Endometrial microvascular endothelial cells (primary cell): Measurements from ENCODE around the gene BRAP. TPM values are rescaled to one million over a fixed set of nuclear protein-coding genes. Genes with fewer than 3 reads are reported as not detected.
"Not testable (repeated sequence)": the region's sequence is repeated elsewhere in the genome, so short reads cannot be mapped to it uniquely, and the experiment has no call there.

Source experiments
- in situ Hi-C: cut with HindIII; loops from 2 replicates; pipeline ENCODE4 v1.10.0; 2017; ENCODE audit warnings: low sequenced_read_pairs, low pct_unique_long_range_greater_than_20kb; ENCODE audit errors: inconsistent ontology term
- total RNA-seq: library from RNA; depleted of rRNA; stranded (reverse); fragments of >200 nt; gene quantifications from one replicate; pipeline ENCODE4 v1.2.3, GENCODE V29; 2015; ENCODE audit errors: inconsistent ontology term

The BRAP gene
- total RNA-seq, 1 donor from 2014 or later: 15.5 TPM

DNA sequence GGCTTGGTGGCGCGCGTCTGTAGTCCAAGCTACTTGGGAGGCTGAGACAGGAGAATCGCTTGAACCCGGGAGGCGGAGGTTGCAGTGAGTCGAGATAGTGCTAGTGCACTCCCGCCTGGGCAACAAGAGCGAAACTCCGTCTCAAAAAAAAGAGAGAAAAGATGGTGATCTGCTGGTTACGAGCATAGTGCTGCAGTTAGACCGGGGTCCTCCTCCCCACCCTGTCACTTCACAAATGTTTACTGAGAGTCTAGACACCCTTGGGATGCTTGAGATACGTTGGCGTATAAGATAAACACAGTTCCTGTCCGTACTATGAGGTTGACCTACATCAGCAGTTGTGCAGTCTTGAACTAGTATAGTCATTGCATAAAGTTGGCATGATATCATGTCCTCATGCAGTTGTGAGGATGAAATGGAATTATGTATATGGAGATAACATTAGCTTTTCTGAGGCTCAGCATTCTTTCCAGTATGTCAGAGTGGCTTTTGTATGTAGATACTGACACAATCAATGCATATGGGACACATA lies 884 bp upstream of the BRAP start:
- in situ Hi-C loops: loop anchor here (25.0 kb wide), 2 partner anchors 99 to 126 kb away; partner anchors contain the start of gene ATXN2

- in situ Hi-C loops: loop anchor here (25.0 kb wide), 2 partner anchors 98 to 127 kb away; partner anchors contain the start of gene ATXN2
Observed at GRCh38 chr12:111685322-111685810, 390 bp downstream of the BRAP start.

GRCh38 chr12:111684485-111685198 lies 1.1 kb downstream of the BRAP start:
- in situ Hi-C loops: loop anchor here (25.0 kb wide), 2 partner anchors 97 to 128 kb away; partner anchors contain the start of gene ATXN2

DNA sequence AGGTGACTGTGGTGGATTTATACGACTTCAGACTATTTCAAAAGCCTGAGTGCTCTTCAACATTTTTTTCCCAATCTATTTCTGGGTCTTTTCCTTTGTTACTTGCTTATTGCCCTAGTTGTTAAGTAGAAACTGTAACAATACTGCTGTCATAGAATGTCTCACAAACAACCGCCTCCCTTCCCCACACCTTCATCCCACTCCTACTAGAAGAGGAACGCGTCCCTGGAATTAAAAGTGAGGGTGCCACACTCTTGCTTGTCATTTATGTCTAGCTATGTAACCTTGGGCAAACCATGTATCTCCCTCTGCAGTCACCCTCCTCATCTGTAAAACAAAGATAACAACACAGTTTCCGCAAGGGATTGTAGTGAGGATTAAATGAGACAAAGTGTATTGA lies 8.6 kb downstream of the BRAP start:
- in situ Hi-C loops: loop anchor here (25.0 kb wide), 2 partner anchors 90 to 135 kb away; partner anchors contain the start of gene ATXN2

DNA sequence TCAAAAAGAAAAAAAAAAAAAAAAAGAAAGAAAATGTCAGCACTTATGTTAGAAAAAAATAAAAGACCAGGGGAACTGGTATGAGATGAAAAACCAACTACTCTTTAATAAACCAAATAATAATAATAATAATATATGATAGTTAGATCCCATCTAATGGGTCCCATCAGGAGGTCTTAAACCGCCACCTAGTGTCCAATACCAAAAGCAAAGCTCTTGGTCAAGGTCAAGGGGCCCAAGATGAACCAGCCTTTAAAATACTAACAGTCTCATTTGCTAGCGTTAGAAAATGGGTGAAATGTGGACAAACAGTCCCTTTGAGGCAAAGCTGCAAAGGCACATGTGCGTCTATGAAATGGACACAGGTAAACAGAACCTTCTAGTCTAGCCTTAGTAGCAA lies 12.3 kb downstream of the BRAP start:
- in situ Hi-C loops: no loop called here

- in situ Hi-C loops: no loop called here
Observed at GRCh38 chr12:111672822-111673381, 12.9 kb downstream of the BRAP start.

DNA sequence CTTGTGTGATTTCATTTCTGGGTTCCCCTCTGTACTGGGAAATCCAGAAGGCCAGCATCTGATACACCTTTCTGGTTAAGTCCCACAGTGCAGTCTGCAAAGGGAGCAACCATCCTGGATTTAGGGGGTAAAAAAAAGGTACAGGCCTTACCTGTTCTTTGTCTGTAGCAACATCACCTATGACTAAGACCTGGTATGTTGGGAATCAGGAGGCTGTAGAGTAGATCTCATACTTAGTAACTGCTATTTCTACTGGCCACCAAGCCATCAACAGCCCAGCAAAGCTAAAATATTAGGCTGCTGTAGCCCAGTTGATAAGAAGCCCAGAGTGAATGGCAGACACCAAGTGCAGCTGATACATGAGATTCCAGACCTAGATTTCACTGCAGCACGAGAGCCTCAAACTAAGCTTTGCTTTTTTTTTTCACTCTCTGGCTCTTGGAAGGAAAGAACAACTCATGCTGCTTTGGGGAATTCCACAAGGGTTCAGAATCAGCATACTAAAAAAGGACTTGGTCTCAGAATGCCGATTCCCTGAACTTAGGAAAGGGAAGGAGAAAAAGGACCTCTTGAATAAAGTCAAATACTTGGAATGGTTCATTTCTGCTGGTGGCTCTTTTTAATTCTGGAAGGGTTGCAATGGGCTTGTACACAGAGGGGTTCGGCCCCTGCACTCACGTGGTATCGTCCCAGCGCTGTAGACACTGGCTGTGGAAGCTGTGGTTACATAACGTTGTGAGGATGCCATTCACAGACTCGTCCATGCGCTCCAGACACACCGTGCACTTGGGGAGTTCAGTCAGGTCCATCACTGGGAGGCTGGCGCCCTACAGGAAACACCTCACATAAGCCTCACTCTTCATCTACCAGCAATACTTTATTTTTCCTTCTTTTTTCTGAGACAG lies 20.5 kb downstream of the BRAP start:
- in situ Hi-C loops: no loop called here

- in situ Hi-C loops: no loop called here
Observed at GRCh38 chr12:111664499-111664898, 21.3 kb downstream of the BRAP start.

GRCh38 chr12:111656016-111656415 lies 29.7 kb downstream of the BRAP start:
- in situ Hi-C loops: no loop called here

DNA sequence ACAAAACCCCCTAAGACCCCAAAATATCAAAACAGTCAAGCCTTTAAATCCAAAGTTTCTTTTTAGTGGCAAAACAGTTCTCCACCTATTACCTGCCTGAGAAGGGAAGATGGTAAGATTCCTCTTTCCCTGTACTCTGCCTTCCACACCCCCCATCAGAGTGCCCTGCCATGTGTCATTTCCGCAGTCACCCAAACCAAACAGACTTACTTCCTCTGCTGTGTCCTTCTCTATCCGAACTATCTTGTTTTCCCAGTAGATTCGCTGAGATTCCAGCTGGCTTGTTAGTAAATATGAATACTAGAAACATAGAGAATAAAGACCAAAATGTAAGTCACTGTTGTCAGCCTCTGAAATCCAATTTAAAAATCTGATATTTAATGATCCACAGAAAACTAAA lies 30.4 kb downstream of the BRAP start:
- in situ Hi-C loops: no loop called here

DNA sequence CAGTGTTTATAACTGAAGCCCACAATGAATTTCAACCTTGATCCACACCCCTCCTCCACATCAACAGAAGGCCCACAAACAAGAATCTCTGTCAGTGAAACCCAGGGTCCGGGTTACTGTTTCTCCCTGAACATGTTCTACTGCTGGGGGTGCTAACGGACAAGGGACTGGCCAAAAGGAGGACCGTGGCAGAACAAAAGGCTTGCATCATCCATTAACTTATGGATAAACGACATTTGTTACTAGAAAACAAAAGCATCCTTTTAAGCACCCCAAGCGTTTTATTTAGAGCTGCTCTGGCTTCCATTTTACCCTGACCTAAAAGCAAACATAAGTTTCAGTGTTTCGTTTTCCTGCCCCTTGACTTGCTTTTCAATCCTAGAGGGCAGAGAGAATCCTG lies 32.2 kb downstream of the BRAP start:
- in situ Hi-C loops: no loop called here

DNA sequence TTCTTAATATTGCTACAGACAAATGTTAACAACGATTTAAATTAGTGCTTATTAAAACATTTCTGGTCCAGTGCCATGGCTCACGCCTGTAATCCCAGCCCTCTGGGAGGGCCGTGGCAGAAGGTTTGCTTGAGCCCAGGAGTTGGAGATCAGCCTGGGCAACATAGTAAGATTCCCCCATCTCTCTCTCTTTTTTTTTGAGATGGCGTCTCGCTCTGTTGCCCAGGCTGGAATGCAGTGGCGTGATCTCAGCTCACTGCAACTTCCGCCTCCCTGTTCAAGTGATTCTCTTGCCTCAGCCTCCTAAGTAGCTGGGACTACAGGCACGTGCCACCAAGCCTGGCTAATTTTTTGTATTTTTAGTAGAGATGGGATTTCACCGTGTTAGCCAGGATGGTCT lies 33.2 kb downstream of the BRAP start:
- in situ Hi-C loops: not testable (repeated sequence)

- in situ Hi-C loops: no loop called here
Observed at GRCh38 chr12:111650912-111651311, 34.8 kb downstream of the BRAP start.

DNA sequence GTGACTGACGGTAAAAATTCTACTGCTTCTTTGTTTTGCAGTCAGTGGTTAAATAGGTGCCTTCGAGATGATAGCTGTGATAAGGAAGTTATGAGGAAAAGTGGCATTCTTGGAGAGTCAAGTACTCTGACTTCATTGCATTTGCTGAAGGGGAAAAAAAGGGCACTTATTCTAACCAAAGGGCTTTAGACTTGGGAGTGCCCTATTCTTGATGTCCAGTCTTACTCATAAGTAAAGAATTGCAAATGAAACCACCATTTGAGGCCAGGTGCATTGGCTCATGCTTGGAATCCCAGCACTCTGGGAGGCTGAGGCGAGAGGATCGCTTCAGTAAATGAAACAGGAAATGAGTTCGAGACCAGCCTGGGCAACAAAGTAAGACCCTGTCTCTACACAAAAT lies 40.3 kb downstream of the BRAP start:
- in situ Hi-C loops: no loop called here

GRCh38 chr12:111643427-111643826 lies 42.3 kb downstream of the BRAP start:
- in situ Hi-C loops: no loop called here

DNA sequence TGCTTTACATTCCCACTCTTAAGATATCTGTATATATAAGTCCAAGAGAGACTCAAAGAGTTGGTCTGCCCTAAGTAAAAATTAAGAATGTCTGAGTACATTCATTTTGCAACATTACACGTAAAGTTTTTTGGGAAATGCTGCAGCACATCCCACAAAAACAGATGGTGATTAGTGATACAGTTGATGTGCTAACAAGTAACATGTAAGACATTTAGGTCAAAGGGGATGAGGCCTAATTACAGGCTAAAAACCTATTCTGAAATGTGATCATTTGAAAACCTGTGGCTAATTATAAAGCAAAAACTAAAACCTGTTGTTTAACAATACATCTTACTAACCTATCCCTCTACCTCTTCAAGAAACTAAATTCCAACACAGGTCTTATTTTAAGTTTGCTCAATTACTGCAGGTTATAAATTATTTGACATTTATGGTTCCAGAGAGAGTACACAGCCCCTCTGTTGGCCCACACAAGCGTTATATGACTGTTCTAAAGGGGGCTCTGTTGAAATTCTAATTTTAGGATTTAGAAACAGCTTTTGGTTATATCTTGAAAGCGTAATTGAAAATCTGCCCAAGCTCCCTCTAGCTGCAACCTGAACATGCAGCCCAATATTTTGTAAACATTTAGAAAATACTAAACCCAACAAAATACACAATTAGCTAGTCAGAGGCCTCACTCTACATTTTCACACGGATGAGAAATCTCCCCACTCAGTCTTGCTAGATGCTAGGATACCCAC lies 42.9 kb downstream of the BRAP start:
- in situ Hi-C loops: no loop called here

- in situ Hi-C loops: no loop called here
Observed at GRCh38 chr12:111640506-111640905, 45.2 kb downstream of the BRAP start.

DNA sequence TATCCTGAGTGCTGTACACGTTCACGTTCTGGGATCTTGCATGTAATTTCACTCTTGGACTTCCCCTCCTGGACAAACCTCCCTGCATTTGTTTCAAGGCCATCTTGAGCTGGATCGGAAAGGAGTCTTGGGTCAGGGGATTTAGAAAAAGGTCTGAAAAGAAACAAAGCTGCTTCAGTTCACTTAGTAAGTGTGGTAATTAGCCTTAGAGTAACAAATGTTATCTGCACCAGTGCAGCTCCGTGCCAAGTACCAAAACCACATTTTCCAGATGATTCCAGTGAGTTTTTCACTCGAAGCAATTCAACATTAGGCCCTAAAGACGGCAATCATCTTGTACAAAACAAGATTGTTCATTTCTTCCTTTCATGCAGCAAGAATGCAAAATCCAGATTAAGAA lies 47.2 kb downstream of the BRAP start:
- in situ Hi-C loops: no loop called here
